ENCODE measurements around the gene PLIN1.

Gene PLIN1

GRCh38 chr15:89672221-89673164 is 6.7 kb downstream of the PLIN1 start:
- Histone ChIP-seq H3K36me3 (ENCODE audit: control insufficient read depth, insufficient read depth, low read length) (no peaks in the 10 kb centered on the region; the same call in 1 of the 2 replicates), H3K4me3 (ENCODE audit: low read length) (no peak overlapping the region), H3K27ac (ENCODE audit: low read length) (no peak overlapping the region), H3K27me3 (ENCODE audit: control insufficient read depth, insufficient read depth, low read length) (no peaks in the 10 kb centered on the region), H3K9me3 (ENCODE audit: control insufficient read depth, insufficient read depth, low read length) (no peaks in the 10 kb centered on the region), H3K4me1 (ENCODE audit: control insufficient read depth, insufficient read depth, low read length) (no peaks in the 10 kb centered on the region)
- WGBS (ENCODE audit: insufficient coverage, insufficient read length): no CpG with 5 or more reads among the region's 12 CpGs
- DNase-seq (ENCODE audit: low read depth, low spot score): no peak

- DNase-seq (ENCODE audit: low read depth, low spot score): no peak
- H3K4me1 ChIP-seq (ENCODE audit: control insufficient read depth, insufficient read depth, low read length): no peaks in the 10 kb centered on the region
- H3K27ac ChIP-seq (ENCODE audit: low read length): no peak overlapping the region
- H3K9me3 ChIP-seq (ENCODE audit: control insufficient read depth, insufficient read depth, low read length): no peaks in the 10 kb centered on the region
- H3K36me3 ChIP-seq (ENCODE audit: control insufficient read depth, insufficient read depth, low read length): no peaks in the 10 kb centered on the region; the same call in 1 of the 2 replicates
- WGBS (ENCODE audit: insufficient coverage, insufficient read length): no CpG with 5 or more reads among the region's 4 CpGs
- no peaks in the 10 kb centered on the region for H3K27me3 ChIP-seq (ENCODE audit: control insufficient read depth, insufficient read depth, low read length)
- no peak overlapping the region for H3K4me3 ChIP-seq (ENCODE audit: low read length)
Observed at GRCh38 chr15:89671687-89672086, 7.5 kb downstream of the PLIN1 start.

GRCh38 chr15:89670971-89671560 is 8.1 kb downstream of the PLIN1 start:
- Histone ChIP-seq H3K9me3 (ENCODE audit: control insufficient read depth, insufficient read depth, low read length) (no peaks in the 10 kb centered on the region), H3K27me3 (ENCODE audit: control insufficient read depth, insufficient read depth, low read length) (no peaks in the 10 kb centered on the region), H3K4me1 (ENCODE audit: control insufficient read depth, insufficient read depth, low read length) (0 out of 2 replicates have a peak, but pooled peaks cover 2% of the 10 kb centered on the region), H3K4me3 (ENCODE audit: low read length) (no peak overlapping the region), H3K36me3 (ENCODE audit: control insufficient read depth, insufficient read depth, low read length) (no peaks in the 10 kb centered on the region; the same call in 1 of the 2 replicates), H3K27ac (ENCODE audit: low read length) (no peak overlapping the region)
- DNase-seq (ENCODE audit: low read depth, low spot score): no peak
- no CpG with 5 or more reads among the region's 12 CpGs for WGBS (ENCODE audit: insufficient coverage, insufficient read length)

- no peak for DNase-seq (ENCODE audit: low read depth, low spot score)
- Histone ChIP-seq H3K4me1 (ENCODE audit: control insufficient read depth, insufficient read depth, low read length) (0 out of 2 replicates have a peak, but pooled peaks cover 2% of the 10 kb centered on the region), H3K9me3 (ENCODE audit: control insufficient read depth, insufficient read depth, low read length) (no peaks in the 10 kb centered on the region), H3K36me3 (ENCODE audit: control insufficient read depth, insufficient read depth, low read length) (no peaks in the 10 kb centered on the region; the same call in 1 of the 2 replicates), H3K4me3 (ENCODE audit: low read length) (no peak overlapping the region), H3K27ac (ENCODE audit: low read length) (no peak overlapping the region), H3K27me3 (ENCODE audit: control insufficient read depth, insufficient read depth, low read length) (peaks cover under 1% of the 10 kb centered on the region)
- no CpG with 5 or more reads among the region's 15 CpGs for WGBS (ENCODE audit: insufficient coverage, insufficient read length)
Observed at GRCh38 chr15:89669941-89670340, 9.2 kb downstream of the PLIN1 start.

- 0 out of 2 replicates have a peak, but pooled peaks cover 2% of the 10 kb centered on the region for H3K4me1 ChIP-seq (ENCODE audit: control insufficient read depth, insufficient read depth, low read length)
- DNase-seq (ENCODE audit: low read depth, low spot score): no peak
- no peaks in the 10 kb centered on the region; the same call in 1 of the 2 replicates for H3K36me3 ChIP-seq (ENCODE audit: control insufficient read depth, insufficient read depth, low read length)
- no peaks in the 10 kb centered on the region for H3K9me3 ChIP-seq (ENCODE audit: control insufficient read depth, insufficient read depth, low read length)
- WGBS (ENCODE audit: insufficient coverage, insufficient read length): no CpG with 5 or more reads among the region's 9 CpGs
- H3K27ac ChIP-seq (ENCODE audit: low read length): no peak overlapping the region
- peaks cover 5% of the 10 kb centered on the region for H3K27me3 ChIP-seq (ENCODE audit: control insufficient read depth, insufficient read depth, low read length)
- H3K4me3 ChIP-seq (ENCODE audit: low read length): no peak overlapping the region
Observed at GRCh38 chr15:89669309-89669865, 9.8 kb downstream of the PLIN1 start.

- no CpG with 5 or more reads among the region's 3 CpGs for WGBS (ENCODE audit: insufficient coverage, insufficient read length)
- Histone ChIP-seq H3K4me3 (ENCODE audit: low read length) (no peak overlapping the region), H3K27ac (ENCODE audit: low read length) (no peak overlapping the region), H3K36me3 (ENCODE audit: control insufficient read depth, insufficient read depth, low read length) (no peaks in the 10 kb centered on the region; the same call in 1 of the 2 replicates), H3K9me3 (ENCODE audit: control insufficient read depth, insufficient read depth, low read length) (no peaks in the 10 kb centered on the region), H3K27me3 (ENCODE audit: control insufficient read depth, insufficient read depth, low read length) (peaks cover 6% of the 10 kb centered on the region), H3K4me1 (ENCODE audit: control insufficient read depth, insufficient read depth, low read length) (0 out of 2 replicates have a peak, but pooled peaks cover 2% of the 10 kb centered on the region)
- DNase-seq (ENCODE audit: low read depth, low spot score): no peak
Observed at GRCh38 chr15:89668171-89668570, 11.0 kb downstream of the PLIN1 start.

- Histone ChIP-seq H3K27ac (ENCODE audit: low read length) (no peak overlapping the region), H3K9me3 (ENCODE audit: control insufficient read depth, insufficient read depth, low read length) (no peaks in the 10 kb centered on the region), H3K27me3 (ENCODE audit: control insufficient read depth, insufficient read depth, low read length) (peaks cover 6% of the 10 kb centered on the region), H3K4me1 (ENCODE audit: control insufficient read depth, insufficient read depth, low read length) (0 out of 2 replicates have a peak, but pooled peaks cover 2% of the 10 kb centered on the region), H3K36me3 (ENCODE audit: control insufficient read depth, insufficient read depth, low read length) (no peaks in the 10 kb centered on the region; the same call in 1 of the 2 replicates), H3K4me3 (ENCODE audit: low read length) (no peak overlapping the region)
- DNase-seq (ENCODE audit: low read depth, low spot score): no peak
- WGBS (ENCODE audit: insufficient coverage, insufficient read length): no CpG with 5 or more reads among the region's 7 CpGs
Observed at GRCh38 chr15:89667706-89667960, 11.5 kb downstream of the PLIN1 start.

- no peaks in the 10 kb centered on the region; the same call in 1 of the 2 replicates for H3K36me3 ChIP-seq (ENCODE audit: control insufficient read depth, insufficient read depth, low read length)
- H3K27me3 ChIP-seq (ENCODE audit: control insufficient read depth, insufficient read depth, low read length): peaks cover 6% of the 10 kb centered on the region
- no peak overlapping the region for H3K27ac ChIP-seq (ENCODE audit: low read length)
- no peak for DNase-seq (ENCODE audit: low read depth, low spot score)
- H3K4me3 ChIP-seq (ENCODE audit: low read length): no peak overlapping the region
- 0 out of 2 replicates have a peak, but pooled peaks cover 2% of the 10 kb centered on the region for H3K4me1 ChIP-seq (ENCODE audit: control insufficient read depth, insufficient read depth, low read length)
- no peaks in the 10 kb centered on the region for H3K9me3 ChIP-seq (ENCODE audit: control insufficient read depth, insufficient read depth, low read length)
- no CpG with 5 or more reads among the region's 13 CpGs for WGBS (ENCODE audit: insufficient coverage, insufficient read length)
Observed at GRCh38 chr15:89666858-89667705, 12.1 kb downstream of the PLIN1 start.

- H3K36me3 ChIP-seq (ENCODE audit: control insufficient read depth, insufficient read depth, low read length): no peaks in the 10 kb centered on the region; the same call in 1 of the 2 replicates
- no CpG with 5 or more reads among the region's 8 CpGs for WGBS (ENCODE audit: insufficient coverage, insufficient read length)
- DNase-seq (ENCODE audit: low read depth, low spot score): no peak
- no peak overlapping the region for H3K27ac ChIP-seq (ENCODE audit: low read length)
- H3K9me3 ChIP-seq (ENCODE audit: control insufficient read depth, insufficient read depth, low read length): no peaks in the 10 kb centered on the region
- 0 out of 2 replicates have a peak, but pooled peaks cover 2% of the 10 kb centered on the region for H3K4me1 ChIP-seq (ENCODE audit: control insufficient read depth, insufficient read depth, low read length)
- peaks cover 6% of the 10 kb centered on the region for H3K27me3 ChIP-seq (ENCODE audit: control insufficient read depth, insufficient read depth, low read length)
- peak overlapping the region; percentile 45; the same call in 1 of the 2 replicates for H3K4me3 ChIP-seq (ENCODE audit: low read length)
Observed at GRCh38 chr15:89666184-89666857, 12.8 kb downstream of the PLIN1 start.
